GM23248 (cell line): Measurements from ENCODE around the gene SPACA9.

ENCODE experiments used
- EZH2 ChIP-seq: fragments of 200-600 bp; sonication (generic); IDR thresholded peaks from 2 replicates; pipeline ENCODE4 v1.6.1; 2018; ENCODE audit warnings: antibody characterized with exemption, mild to moderate bottlenecking; ENCODE audit not compliant: insufficient read depth, poor library complexity, severe bottlenecking
- EZH2phosphoT487 ChIP-seq: fragments of 200-600 bp; sonication (generic); IDR thresholded peaks from 2 replicates; pipeline ENCODE4 v1.6.1; 2018; ENCODE audit warnings: antibody characterized with exemption, moderate library complexity, mild to moderate bottlenecking, low read depth; ENCODE audit not compliant: insufficient read depth

DNA sequence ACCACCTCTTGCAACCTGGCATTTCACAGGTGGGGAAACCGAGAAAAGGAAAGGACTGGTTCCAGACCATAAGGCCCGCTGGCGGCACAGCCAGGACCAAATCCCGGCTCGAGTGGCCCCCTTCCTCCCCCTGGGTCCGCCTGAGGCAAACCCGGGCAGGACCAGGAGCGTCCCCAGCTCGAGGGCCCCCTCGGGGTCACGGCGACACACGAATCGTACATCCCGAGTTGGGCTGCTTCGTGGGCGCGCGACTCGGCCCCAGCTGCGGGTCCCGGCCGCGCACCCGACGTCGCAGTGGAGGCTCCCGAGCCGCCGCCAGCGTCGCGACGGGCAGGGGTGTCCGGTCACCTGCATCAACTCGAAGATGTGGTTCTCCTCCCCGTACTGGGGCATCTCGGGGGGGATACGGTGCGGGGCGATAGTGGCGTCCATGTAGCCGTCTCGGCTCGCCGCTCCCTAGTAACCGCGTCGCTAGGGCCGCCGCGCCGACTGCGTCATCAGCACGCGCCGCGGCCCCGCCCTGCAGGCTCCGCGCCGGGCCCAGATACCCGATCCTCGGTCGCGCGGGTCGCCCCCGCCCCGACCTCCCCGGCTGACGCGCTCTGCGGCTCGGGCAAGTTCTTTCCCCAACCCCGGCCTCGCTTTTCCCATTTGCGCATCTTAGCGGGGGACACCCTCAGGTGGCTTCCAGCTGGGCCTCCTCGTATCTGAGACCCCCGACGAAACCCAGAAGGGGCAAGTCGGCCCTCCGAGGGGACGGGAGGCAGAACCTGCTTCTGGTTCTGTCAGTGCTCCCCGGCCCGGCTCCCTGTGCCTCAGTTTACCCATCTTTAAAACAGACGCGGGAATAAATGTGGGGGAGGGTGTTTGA is 639 bp upstream of the SPACA9 start, which contains the start of gene AK8:
- no peak for TF ChIP-seq EZH2
- TF ChIP-seq EZH2phosphoT487, result no peak
